CD4-positive, alpha-beta T cell treated with Interleukin-1 beta for 1 hour (primary cell): ENCODE data around the gene MAST4.

Experiments used
- DNase-seq, 2 donors: peaks; one replicate each; pipeline ENCODE4 v3.0.0-alpha.2; 2020 to 2022

The MAST4 gene

GRCh38 chr5:67200809-67201562 is 604.8 kb downstream of the MAST4 start:
- DNase-seq = no peak

DNA sequence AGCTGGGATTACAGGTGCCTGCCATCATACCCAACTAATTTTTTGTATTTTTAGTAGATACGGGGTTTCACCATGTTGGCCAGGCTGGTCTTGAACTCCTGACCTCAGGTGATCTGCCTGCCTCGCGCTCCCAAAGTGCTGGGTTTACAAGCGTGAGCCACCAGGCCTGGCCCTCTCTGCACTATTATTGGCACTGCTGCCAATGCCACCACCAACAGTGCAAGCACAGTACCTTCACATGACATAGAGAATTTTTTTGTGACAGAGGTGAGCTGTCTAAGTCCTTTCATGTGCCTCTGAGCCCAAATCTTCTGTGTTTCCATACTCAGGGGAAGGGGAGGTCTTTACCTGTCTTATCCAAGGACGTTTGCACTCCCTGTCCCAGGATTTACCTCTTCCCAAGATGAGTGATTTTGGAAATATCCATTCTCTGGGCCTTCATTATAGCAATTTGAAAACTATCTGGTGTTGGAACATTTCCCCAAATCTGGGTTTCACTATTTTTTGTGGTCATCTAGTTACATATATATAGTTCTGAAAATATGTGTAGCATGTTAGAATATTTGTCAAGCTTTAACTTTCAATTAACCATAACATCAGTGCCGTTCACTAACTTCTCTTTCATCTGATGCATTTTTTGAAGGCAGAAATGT is 605.8 kb downstream of the MAST4 start:
- DNase-seq = no peak

DNA sequence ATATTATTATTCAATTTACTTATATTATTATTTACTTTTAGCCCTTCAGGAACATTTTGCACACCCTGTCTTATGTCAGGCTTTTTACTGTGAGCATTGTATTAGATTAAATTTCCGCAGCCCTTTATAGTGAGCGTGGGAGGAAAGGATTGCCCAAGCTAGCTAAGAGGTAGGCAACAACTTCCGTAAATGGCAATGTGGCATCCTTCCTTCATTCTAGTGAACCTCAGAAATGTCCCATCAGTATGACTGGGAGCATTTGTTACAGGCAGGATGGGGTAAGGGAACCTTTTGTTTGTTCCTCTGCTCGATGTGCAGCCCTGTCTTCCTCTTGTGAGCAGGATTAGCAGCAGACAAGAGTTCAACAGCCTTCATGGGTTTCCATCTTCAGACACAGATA is 606.6 kb downstream of the MAST4 start:
- DNase-seq = peak in 1 of 2 donors; percentile 20

DNA sequence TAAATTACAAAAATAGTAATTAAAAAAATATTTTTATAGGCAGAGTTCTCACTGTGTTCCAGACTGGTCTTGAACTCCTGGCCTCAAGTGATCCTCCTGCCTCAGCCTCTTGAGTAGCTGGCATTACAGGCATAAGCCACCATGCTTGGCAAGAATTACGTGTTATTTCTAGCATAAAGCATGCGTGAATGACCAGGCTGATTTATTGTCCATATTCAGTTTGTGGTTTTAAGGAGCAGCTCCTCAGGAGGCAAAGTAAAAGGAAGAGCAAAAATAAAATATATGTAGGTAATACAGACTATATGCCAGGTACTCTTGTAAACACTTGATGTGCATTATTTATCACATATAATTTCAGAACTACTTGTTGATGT is 607.5 kb downstream of the MAST4 start:
- no peak for DNase-seq

- no peak for DNase-seq
These were observed 608.6 kb downstream of the MAST4 start for GRCh38 chr5:67204821-67205220.

DNA sequence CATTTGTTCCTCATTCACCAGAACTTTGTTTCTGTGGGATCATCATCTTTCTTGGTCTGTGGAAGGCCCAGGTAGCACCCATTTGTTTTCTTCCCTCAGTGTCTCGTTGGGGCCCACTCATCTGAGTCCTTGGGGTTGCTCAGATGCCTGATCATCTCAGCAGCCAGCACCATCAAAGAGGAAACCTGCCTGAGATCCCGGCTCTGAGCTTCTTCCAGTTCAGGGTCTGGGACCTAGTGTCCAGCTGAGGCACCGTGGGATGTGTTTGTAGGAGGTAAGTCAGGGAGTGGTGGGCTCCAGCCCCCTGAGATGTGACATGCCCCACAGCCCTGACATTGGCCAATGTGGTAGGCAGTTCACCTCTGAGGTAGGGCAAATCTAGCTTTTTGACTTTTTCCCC is 609.8 kb downstream of the MAST4 start:
- no peak for DNase-seq

DNA sequence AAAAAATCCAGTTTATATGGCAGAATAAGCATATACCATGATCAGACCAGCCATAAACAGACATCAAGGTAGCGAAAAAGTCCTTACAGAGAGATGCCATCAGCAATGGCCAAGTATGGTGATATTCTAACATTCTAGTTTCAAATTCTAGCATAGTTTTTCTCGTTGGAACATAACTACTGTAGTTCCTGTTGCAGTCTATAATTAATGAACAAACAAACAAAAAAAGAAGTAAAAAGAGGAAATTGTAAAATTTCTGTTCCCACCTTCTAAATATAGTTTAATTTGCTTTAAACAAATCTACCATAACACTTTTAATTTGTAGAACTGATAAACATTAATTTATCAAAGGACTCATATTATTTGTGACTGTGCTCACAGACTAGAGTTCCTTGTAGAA is 610.3 kb downstream of the MAST4 start:
- no peak for DNase-seq

DNA sequence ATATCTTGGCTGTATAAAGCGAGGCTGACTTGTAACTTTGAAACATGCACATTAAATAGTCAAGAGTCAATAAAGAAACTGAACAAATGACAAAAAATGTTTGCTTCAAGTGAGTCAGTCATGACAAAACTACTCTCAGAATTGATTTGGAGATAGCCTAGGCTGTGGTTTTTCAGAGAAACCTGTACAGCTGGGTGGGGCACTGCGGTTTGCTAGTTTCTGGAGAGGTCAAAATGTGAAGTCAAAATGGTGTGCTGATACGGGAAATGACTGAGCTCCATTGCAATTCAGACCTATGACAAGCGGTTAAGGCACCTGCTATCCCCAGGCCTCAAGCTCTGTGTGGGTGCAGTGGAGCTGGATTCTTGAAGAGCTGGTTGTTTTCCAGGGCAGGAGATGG is 610.7 kb downstream of the MAST4 start:
- DNase-seq = peak; percentile 85 to 88

- DNase-seq = no peak
These were observed 612.2 kb downstream of the MAST4 start for GRCh38 chr5:67208403-67208802.

DNA sequence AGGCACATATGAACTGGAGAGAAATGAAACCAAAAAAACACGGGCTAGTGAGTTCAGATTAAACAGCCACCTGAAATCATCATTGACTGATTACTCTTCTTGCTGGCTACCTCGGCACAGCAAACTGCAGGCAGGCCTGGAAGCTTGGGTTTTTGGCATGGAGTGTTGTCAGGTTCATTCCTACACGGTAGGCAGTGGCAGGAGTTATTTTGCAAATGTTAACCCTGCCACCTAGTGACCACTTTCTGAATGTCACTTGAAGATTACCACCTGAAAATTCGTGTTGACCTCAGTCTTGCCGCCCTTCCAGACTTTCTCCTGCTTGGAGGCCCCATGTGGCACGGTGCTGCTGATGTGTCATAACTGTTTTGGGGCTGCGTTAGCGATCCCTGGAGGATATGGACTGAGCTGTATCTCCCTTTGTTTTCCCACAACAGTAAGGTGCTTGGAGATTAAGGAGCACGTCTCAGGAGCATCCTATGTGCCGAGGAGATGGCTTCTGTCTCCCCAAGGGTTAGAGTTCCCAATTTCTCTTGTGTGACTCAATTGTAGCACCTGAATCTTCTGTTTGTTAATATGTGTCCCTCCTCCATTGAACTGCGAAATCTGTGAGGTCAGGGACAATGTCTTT is 613.1 kb downstream of the MAST4 start:
- peak; percentile 62 to 84 for DNase-seq

- no peak for DNase-seq
These were observed 615.7 kb downstream of the MAST4 start for GRCh38 chr5:67211926-67212325.

- no peak for DNase-seq
These were observed 617.8 kb downstream of the MAST4 start for GRCh38 chr5:67214036-67214435.

DNA sequence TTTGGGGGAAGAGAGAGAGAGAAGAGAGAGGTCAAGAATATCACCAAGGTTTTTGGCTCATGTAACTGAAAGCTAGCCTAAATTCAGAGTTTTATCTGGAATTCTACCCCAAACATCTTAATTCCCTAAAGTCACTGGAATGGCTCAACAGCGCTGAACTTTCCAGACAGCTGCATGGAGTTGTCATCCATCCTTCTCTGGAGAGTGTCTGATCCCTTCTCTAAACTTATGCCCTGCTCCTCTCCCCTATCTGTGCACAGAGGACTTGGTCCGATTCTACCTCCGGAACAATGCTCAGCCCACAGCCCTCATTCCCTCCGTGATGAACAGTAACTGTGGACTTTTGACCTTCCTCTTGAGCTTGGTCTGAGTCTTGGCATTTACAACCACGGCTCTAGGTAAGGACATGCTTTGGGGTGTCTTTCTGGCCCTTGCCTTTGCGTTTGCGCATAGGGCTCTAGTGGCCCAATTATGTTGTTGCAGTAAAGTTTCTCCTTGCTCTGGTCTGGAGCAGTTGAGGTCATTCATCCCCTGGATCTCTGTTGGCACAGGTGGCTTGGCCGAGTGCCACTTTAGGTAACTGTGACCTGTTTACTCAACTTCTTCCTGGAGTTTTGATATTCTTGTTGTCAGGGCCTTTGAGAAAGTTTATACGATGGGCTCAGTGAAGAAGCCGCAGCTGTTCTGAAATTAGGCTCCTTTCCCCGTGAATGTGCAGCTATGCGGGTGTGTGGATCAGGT is 618.7 kb downstream of the MAST4 start:
- DNase-seq = no peak

GRCh38 chr5:67215519-67216471 is 619.6 kb downstream of the MAST4 start:
- peak; percentile 78 to 90 for DNase-seq

DNA sequence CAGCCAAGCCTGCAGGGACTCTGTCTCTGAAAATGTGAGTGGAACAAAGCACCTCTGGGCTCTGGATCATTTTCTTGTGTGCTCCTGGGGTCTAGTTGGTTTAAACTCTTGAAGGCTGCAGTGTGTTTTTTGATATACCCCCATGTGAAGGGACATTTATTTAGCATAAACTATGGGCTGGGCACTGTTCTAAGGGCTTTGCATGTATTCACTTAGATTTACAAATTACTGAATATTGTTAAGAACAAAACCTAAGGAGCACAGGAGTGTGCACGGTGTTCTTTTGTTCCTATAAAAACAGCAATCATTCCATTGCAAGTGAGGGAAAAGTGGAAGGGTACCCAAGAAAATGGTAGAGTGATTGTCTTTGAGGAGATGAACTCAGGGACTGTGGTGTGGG is 620.4 kb downstream of the MAST4 start:
- no peak for DNase-seq
